Stimulated activated CD4-positive, alpha-beta T cell treated with anti-CD3 and anti-CD28 coated beads, TNF-alpha, amount 100 ng/mL, for 24 hours (primary cell): ENCODE measurements around the gene KRT1.

Experiments
- DNase-seq, 3 experiments: peaks; one replicate each; pipeline ENCODE4 v3.0.0-alpha.2; 2020; ENCODE audit warnings: low read depth in 3 of 3

The KRT1 gene

GRCh38 chr12:52636189-52636588 lies 44.0 kb downstream of the KRT1 start:
- DNase-seq = no peak

GRCh38 chr12:52634266-52635056 lies 45.7 kb downstream of the KRT1 start:
- no peak for DNase-seq

- no peak for DNase-seq
Observed at GRCh38 chr12:52633383-52633782, 46.8 kb downstream of the KRT1 start.

GRCh38 chr12:52632656-52633055 lies 47.6 kb downstream of the KRT1 start:
- DNase-seq = no peak

GRCh38 chr12:52631676-52632459 lies 48.3 kb downstream of the KRT1 start:
- DNase-seq = no peak

DNA sequence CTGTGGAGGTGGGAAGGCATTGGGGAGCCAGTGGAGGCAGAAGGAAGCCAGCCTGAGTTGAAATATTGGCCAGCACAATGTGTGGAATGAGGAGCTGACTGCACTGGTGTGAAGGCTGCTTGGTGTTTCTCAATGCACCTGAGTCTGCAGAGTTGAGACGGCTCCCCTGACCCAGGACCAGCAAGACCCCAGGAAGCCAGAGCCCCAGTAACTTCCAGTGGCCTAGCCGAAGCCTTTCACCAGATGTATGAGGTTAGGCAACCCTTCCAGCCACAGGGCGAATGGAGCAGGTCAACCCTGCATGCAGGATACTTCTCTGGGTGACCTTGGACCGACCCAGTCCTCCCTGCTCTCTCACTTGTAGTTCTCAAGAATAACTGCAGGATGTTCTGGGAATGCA lies 48.9 kb downstream of the KRT1 start:
- no peak for DNase-seq

DNA sequence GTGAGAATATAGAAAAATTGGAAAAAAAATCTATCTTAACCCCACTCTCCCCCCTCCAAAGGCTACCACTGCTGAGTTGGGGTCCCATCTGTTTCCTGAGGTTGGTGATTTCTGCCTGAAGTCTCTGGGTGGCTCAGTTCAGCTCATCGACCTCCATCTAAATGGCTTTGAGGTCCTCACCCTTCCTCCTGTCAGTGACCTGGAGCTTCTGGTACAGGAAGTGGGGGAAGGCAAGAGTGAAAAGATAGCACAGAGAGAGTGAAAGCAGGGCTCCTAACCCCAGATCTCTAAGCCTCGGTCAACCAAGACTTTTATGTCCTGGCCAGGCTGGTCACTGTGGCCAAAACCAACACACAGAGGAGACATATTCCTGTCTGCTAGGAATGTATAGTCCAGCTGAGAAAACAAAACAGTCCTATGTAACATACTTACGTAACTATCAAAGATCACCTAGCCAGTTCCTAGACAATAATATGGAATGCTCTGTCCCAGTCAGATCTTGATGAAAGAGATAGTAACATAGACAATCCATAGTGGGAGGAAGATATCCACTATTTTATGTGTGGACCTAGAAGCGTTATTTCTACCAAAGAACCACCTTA lies 49.5 kb downstream of the KRT1 start:
- DNase-seq = no peak

GRCh38 chr12:52630008-52630500 lies 50.2 kb downstream of the KRT1 start:
- no peak for DNase-seq

DNA sequence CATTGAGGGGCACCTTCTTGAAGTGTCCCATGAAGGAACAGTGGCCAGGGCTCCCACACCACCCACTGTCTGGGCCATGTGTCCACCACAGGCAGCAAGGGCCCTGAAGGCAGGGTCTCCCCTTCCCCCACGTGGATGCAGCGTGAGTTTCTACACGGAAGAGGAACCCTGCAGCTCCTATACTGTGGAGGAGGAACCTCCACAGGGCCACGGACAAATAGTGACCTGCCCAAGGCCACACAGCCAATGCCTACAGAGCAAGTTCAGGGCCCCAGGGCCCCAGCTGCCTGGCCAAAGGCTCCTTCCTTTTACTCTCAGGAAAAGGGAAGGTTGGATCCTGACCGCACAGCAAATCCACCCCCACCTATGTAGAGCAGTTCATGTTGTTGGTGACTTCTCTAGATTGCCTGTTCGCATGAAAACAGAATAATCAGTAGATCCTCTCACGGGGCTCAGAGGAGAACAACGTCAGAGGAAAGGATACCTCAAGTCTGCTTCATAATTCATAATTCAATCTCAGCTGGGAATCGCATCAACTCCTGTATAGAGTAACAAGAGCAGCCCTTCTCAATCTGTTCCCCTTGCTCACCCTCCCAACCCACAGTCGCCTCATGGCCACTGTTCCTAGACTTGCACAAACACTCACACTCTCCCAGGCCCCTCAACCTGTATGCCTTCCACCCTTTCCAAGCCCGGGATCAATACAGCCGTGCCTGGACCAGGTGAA lies 50.8 kb downstream of the KRT1 start:
- no peak for DNase-seq

DNA sequence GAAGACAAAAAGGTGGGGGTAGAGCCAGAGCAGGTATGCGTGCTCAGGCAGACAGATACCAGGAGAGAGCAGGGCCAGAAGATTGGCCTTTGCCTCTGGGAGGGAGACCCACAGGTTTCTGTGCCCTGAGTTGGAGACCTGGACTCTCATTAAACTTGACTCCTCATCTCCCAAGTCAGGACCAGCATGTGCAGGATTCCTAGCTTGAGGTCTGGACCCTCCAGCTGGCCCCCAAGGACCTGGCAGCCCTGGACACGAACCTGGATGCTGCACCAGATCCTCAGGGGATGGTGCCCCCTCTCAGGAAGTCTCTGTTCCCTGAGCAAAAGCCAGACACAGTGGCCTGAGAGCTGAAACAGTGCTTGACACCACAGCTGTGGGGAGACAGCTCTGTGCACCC lies 51.4 kb downstream of the KRT1 start:
- no peak for DNase-seq

DNA sequence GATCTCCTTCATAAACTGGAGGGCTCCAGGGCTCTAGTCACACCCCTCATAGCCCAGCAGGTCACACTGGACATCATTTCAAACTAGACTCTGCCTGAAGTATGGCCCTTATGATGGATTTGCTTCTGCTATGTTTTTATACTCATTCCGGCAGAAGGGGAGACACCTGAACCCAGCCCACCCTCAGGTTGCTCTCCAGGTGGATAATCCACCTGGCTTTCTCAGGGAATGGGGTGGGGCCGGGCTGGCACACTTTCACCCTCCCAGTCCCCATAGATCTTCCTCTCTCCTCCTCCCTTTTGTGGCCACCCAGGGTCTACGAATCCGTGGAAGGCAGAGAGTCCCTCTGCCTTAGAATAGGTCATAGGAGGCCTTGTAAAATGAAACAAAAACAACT lies 52.1 kb downstream of the KRT1 start:
- DNase-seq = no peak

DNA sequence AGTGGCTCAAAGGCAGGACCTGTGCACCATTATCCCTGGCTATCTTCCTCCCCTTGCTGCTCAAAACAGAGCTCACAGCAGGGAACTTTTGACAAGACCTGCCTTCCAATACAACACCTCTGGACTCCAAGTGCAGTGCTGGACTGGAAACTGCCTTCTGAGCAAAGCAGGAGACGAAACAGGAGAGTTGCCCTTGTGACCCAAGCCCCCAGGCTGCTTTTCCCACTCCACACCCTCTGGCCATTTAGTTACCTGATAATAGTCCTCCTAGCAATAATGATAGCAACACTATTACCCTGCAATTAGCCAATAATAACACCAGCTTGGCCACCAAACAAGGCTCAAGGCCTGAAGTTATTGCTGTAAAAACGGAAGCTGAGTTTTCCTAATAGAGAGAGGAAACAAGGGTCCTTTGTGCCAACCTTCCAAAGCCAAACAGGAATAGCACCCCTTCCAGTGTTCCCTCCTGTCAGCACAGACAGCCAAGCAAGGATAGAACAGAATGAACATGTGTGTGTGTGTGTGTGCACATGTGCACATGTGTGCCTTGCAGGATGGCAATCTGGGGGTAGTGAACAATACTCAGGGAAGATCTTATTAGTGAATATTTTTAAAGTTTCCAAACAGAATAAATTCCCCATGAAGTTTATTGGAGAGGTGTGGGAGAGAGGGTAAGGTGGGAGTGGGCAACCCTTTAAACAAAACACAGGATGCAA lies 52.7 kb downstream of the KRT1 start:
- no peak for DNase-seq
